Mesenchymal stem cell (in vitro differentiated cells and primary cell): ENCODE data around the gene CDH1.
"Not testable (repeated sequence)": the region's sequence is repeated elsewhere in the genome, so short reads cannot be mapped to it uniquely, and the experiment has no call there.

Experiments
- DNase-seq: peaks from one replicate; pipeline ENCODE4 v3.0.0-alpha.2; 2013
- H2AFZ ChIP-seq: one replicate; pipeline ENCODE4 v1.6.1; 2013; ENCODE audit warnings: low read depth, mild to moderate bottlenecking, control low read depth, inconsistent platforms, low read length, moderate library complexity
- H2AK5ac ChIP-seq: 2 replicates; pipeline ENCODE4 v1.6.1; 2013; ENCODE audit warnings: low read length, moderate library complexity, mild to moderate bottlenecking, inconsistent platforms; ENCODE audit not compliant: severe bottlenecking
- H2BK120ac ChIP-seq: one replicate; pipeline ENCODE4 v1.6.1; 2013; ENCODE audit warnings: low read depth, mild to moderate bottlenecking, inconsistent platforms, low read length, moderate library complexity
- H2BK12ac ChIP-seq, 2 experiments: one replicate each; pipeline ENCODE4 v1.6.1; 2013; ENCODE audit warnings: inconsistent platforms in 2 of 2, low read length in 2 of 2, mild to moderate bottlenecking in 2 of 2, moderate library complexity in 2 of 2, control low read depth in 1 of 2
- H2BK15ac ChIP-seq: one replicate; pipeline ENCODE4 v1.6.1; 2013; ENCODE audit warnings: mild to moderate bottlenecking, low read depth, inconsistent platforms; ENCODE audit not compliant: poor library complexity, severe bottlenecking
- H2BK5ac ChIP-seq: 2 replicates; pipeline ENCODE4 v1.6.1; 2013; ENCODE audit warnings: low read depth, mild to moderate bottlenecking, low read length, control low read depth, inconsistent platforms; ENCODE audit not compliant: poor library complexity, severe bottlenecking
- H3K14ac ChIP-seq, 2 experiments: one replicate each; pipeline ENCODE4 v1.6.1; 2013; ENCODE audit warnings: inconsistent platforms in 2 of 2, low read length in 2 of 2, control low read depth in 1 of 2, mild to moderate bottlenecking in 1 of 2, moderate library complexity in 1 of 2
- H3K18ac ChIP-seq, 2 experiments: one replicate each; pipeline ENCODE4 v1.6.1; 2013; ENCODE audit warnings: inconsistent platforms in 2 of 2, low read length in 2 of 2, control low read depth in 1 of 2, low read depth in 1 of 2, mild to moderate bottlenecking in 1 of 2
- H3K23ac ChIP-seq, 2 experiments: one replicate each; pipeline ENCODE4 v1.6.1; 2013; ENCODE audit warnings: inconsistent platforms in 2 of 2, low read length in 2 of 2, mild to moderate bottlenecking in 2 of 2, moderate library complexity in 2 of 2, control low read depth in 1 of 2
- H3K27ac ChIP-seq: 2 replicates; pipeline ENCODE4 v1.5.1; 2013; ENCODE audit warnings: mild to moderate bottlenecking, moderate library complexity, low read length, control low read depth, inconsistent platforms; ENCODE audit not compliant: poor library complexity, severe bottlenecking
- H3K27me3 ChIP-seq, 2 experiments: 2 replicates each; pipeline versions ENCODE4 v1.6.1 to v1.7.0; 2013; ENCODE audit warnings: low read length in 2 of 2, mild to moderate bottlenecking in 2 of 2, moderate library complexity in 2 of 2, control low read depth in 1 of 2, inconsistent platforms in 1 of 2; ENCODE audit not compliant: control insufficient read depth in 1 of 2, insufficient read depth in 1 of 2
- H3K36me3 ChIP-seq, 2 experiments: 2 replicates each; pipeline versions ENCODE4 v1.6.1 to v1.7.0; 2013; ENCODE audit warnings: low read length in 2 of 2, control low read depth in 1 of 2, inconsistent platforms in 1 of 2, low read depth in 1 of 2, mild to moderate bottlenecking in 1 of 2; ENCODE audit not compliant: insufficient read depth in 2 of 2, control insufficient read depth in 1 of 2
- H3K4ac ChIP-seq, 2 experiments: one replicate each; pipeline ENCODE4 v1.6.1; 2013; ENCODE audit warnings: inconsistent platforms in 2 of 2, low read length in 2 of 2, mild to moderate bottlenecking in 2 of 2, moderate library complexity in 2 of 2, control low read depth in 1 of 2, low read depth in 1 of 2
- H3K4me1 ChIP-seq: 2 replicates; pipeline ENCODE4 v1.6.1; 2013; ENCODE audit warnings: low read depth, low read length, control low read depth; ENCODE audit not compliant: control insufficient read depth, insufficient read depth
- H3K4me2 ChIP-seq: 2 replicates; pipeline ENCODE4 v1.6.1; 2013; ENCODE audit warnings: low read length, mild to moderate bottlenecking, inconsistent platforms; ENCODE audit not compliant: poor library complexity, severe bottlenecking
- H3K4me3 ChIP-seq, 2 experiments: 2 replicates each; pipeline versions ENCODE4 v1.5.1 to v1.7.0; 2013; ENCODE audit warnings: low read length in 2 of 2, mild to moderate bottlenecking in 2 of 2, control low read depth in 1 of 2, low read depth in 1 of 2; ENCODE audit not compliant: insufficient read depth in 1 of 2
- H3K79me1 ChIP-seq: replicated peaks from 2 replicates; pipeline ENCODE4 v1.6.1; 2013; ENCODE audit warnings: mild to moderate bottlenecking, control low read depth, low read length, inconsistent platforms; ENCODE audit not compliant: poor library complexity, severe bottlenecking
- H3K9ac ChIP-seq: 2 replicates; pipeline ENCODE4 v1.7.0; 2013; ENCODE audit warnings: mild to moderate bottlenecking, low read length, moderate library complexity
- H3K9me3 ChIP-seq: 2 replicates; pipeline ENCODE4 v1.7.0; 2013; ENCODE audit warnings: mild to moderate bottlenecking, low read length; ENCODE audit not compliant: control insufficient read depth
- H4K8ac ChIP-seq: one replicate; pipeline ENCODE4 v1.6.1; 2013; ENCODE audit warnings: inconsistent platforms, mild to moderate bottlenecking, low read length, moderate library complexity
- H4K91ac ChIP-seq: one replicate; pipeline ENCODE4 v1.6.1; 2013; ENCODE audit warnings: mild to moderate bottlenecking, low read length, inconsistent platforms
- WGBS: methylation state at CpG from one replicate; pipeline ENCODE4 v1.1.7; 2013; ENCODE audit warnings: mixed read lengths; 5-methylcytosine and 5-hydroxymethylcytosine counted together

CDH1 gene

GRCh38 chr16:68839831-68840230, 102.7 kb downstream of the CDH1 start:
- H3K4ac ChIP-seq = no peak overlapping the region
- H4K91ac ChIP-seq = no peak overlapping the region
- H3K9ac ChIP-seq = no peak overlapping the region
- H3K23ac ChIP-seq = no peak overlapping the region
- no peaks in the 10 kb centered on the region for H3K4me1 ChIP-seq
- DNase-seq = no peak
- H2BK5ac ChIP-seq = no peak overlapping the region
- peaks cover 3% of the 10 kb centered on the region for H3K79me1 ChIP-seq
- H2AFZ ChIP-seq = no peak overlapping the region
- H3K27ac ChIP-seq = no peak overlapping the region
- H3K14ac ChIP-seq = no peak overlapping the region
- H2BK15ac ChIP-seq = no peak overlapping the region
- H3K36me3 ChIP-seq = no peaks in the 10 kb centered on the region
- H3K18ac ChIP-seq = no peak overlapping the region
- no peaks in the 10 kb centered on the region for H3K9me3 ChIP-seq
- H3K4me2 ChIP-seq = no peak overlapping the region
- no peak overlapping the region for H2AK5ac ChIP-seq
- peaks cover 0 to 3% of the 10 kb centered on the region in 2 experiments for H3K27me3 ChIP-seq
- no CpG with 5 or more reads among the region's 4 CpGs for WGBS
- H2BK12ac ChIP-seq = no peak overlapping the region
- no peak overlapping the region for H4K8ac ChIP-seq
- H3K4me3 ChIP-seq = no peak overlapping the region
- no peak overlapping the region for H2BK120ac ChIP-seq

- not testable (repeated sequence) for H3K36me3 ChIP-seq, H3K9me3 ChIP-seq, H3K14ac ChIP-seq, H3K27me3 ChIP-seq, H4K8ac ChIP-seq, H4K91ac ChIP-seq, H2BK12ac ChIP-seq, H3K27ac ChIP-seq, DNase-seq, H2BK120ac ChIP-seq, H3K4ac ChIP-seq, H3K4me1 ChIP-seq, H2AK5ac ChIP-seq, H3K23ac ChIP-seq, H3K79me1 ChIP-seq, H2BK15ac ChIP-seq
- H3K4me2 ChIP-seq = peak overlapping the region; percentile 87
- peak overlapping the region; percentile 100 for H2AFZ ChIP-seq
- H2BK5ac ChIP-seq = peak overlapping the region; percentile 79
- H3K9ac ChIP-seq = peak overlapping the region; percentile 92
- H3K18ac ChIP-seq = peak overlapping the region in 1 of 2 experiments; percentile 21
- peak overlapping the region in 1 of 2 experiments; percentile 94 for H3K4me3 ChIP-seq
- 76% methylated on average over 21 of the region's 23 CpGs for WGBS
Observed at GRCh38 chr16:68842964-68843481, 105.9 kb downstream of the CDH1 start.

GRCh38 chr16:68843482-68844210, 106.6 kb downstream of the CDH1 start, which contains the start of gene TANGO6:
Gene TANGO6, plus strand, starts transcription at chr16:68843531. Its CDS starts 87 bp downstream, at chr16:68843618.
- Histone ChIP-seq H3K4me1 (no peaks in the 10 kb centered on the region), H3K27me3 (no peaks in the 10 kb centered on the region), H4K8ac (peak within 1 kb of the TSS; percentile 98), H2BK15ac (peak within 1 kb of the TSS; percentile 73), H2AFZ (peak within 1 kb of the TSS; percentile 100), H4K91ac (peak within 1 kb of the TSS; percentile 64), H3K9ac (peak within 1 kb of the TSS; percentile 92), H3K23ac (peak within 1 kb of the TSS in 1 of 2 experiments; percentile 34), H3K27ac (peak within 1 kb of the TSS; percentile 82), H2BK12ac (peak within 1 kb of the TSS; percentile 54 to 77), H3K9me3 (no peaks in the 10 kb centered on the region), H3K79me1 (peaks cover 9% of the 10 kb centered on the region), H2BK5ac (peak within 1 kb of the TSS; percentile 79), H3K36me3 (no peaks in the 10 kb centered on the region), H2AK5ac (peak within 1 kb of the TSS; percentile 21), H3K18ac (peak within 1 kb of the TSS; percentile 80 to 92), H2BK120ac (peak within 1 kb of the TSS; percentile 89), H3K14ac (peak within 1 kb of the TSS in 1 of 2 experiments; percentile 98), H3K4me3 (peak within 1 kb of the TSS; percentile 86 to 94), H3K4me2 (peak within 1 kb of the TSS; percentile 87), H3K4ac (peak within 1 kb of the TSS; percentile 46 to 96)
- DNase-seq = peak; percentile 85
- under 1% methylated on average over 55 of the region's 55 CpGs for WGBS

- Histone ChIP-seq H3K79me1 (peaks cover 13% of the 10 kb centered on the region), H3K36me3 (no peaks in the 10 kb centered on the region), H3K4ac (no peak overlapping the region), H3K9me3 (no peaks in the 10 kb centered on the region), H3K9ac (peak overlapping the region; percentile 92), H3K23ac (no peak overlapping the region), H2BK5ac (no peak overlapping the region), H2BK12ac (no peak overlapping the region), H4K8ac (no peak overlapping the region), H2AFZ (no peak overlapping the region), H3K18ac (peak overlapping the region in 1 of 2 experiments; percentile 28), H2BK15ac (no peak overlapping the region), H2BK120ac (no peak overlapping the region), H3K14ac (no peak overlapping the region), H2AK5ac (peak overlapping the region; percentile 21), H3K4me3 (peak overlapping the region; percentile 86 to 94), H3K4me2 (peak overlapping the region; percentile 87), H3K27me3 (no peaks in the 10 kb centered on the region), H3K4me1 (no peaks in the 10 kb centered on the region), H3K27ac (peak overlapping the region; percentile 82), H4K91ac (no peak overlapping the region)
- 6% methylated on average over 5 of the region's 6 CpGs for WGBS
- DNase-seq = no peak
Observed at GRCh38 chr16:68844211-68844564, 107.1 kb downstream of the CDH1 start.
